Colonic mucosa (tissue), 4 donors: ENCODE results near the gene KRT2. TPM values are rescaled to one million over a fixed set of nuclear protein-coding genes. Genes with fewer than 3 reads are reported as not detected.

Experiments used
- DNase-seq: peaks from one replicate; pipeline ENCODE4 v3.0.0-alpha.2; 2020
- H3K27ac ChIP-seq: fragments of 200-600 bp; one replicate; pipeline ENCODE4 v1.8.0; 2021
- H3K27me3 ChIP-seq: fragments of 200-600 bp; one replicate; pipeline ENCODE4 v1.8.0; 2021
- H3K36me3 ChIP-seq: fragments of 200-600 bp; one replicate; pipeline ENCODE4 v1.8.0; 2021
- H3K4me1 ChIP-seq: fragments of 200-600 bp; one replicate; pipeline ENCODE4 v1.8.0; 2021; ENCODE audit warnings: mild to moderate bottlenecking
- H3K4me3 ChIP-seq: fragments of 200-600 bp; one replicate; pipeline ENCODE4 v1.8.0; 2021
- H3K9ac ChIP-seq, 2 donors: one replicate each; pipeline ENCODE4 v1.7.0; 2013; ENCODE audit warnings: control low read depth in 2 of 2, low read depth in 2 of 2, low read length in 2 of 2
- H3K9me3 ChIP-seq: fragments of 200-600 bp; one replicate; pipeline ENCODE4 v1.8.0; 2021
- intact Hi-C: fragments of 100-400 bp; cut with DNase I; formaldehyde crosslinking; loops from one replicate; pipeline ENCODE4 v1.14.1; 2022
- total RNA-seq, 2 donors: library from RNA; stranded (reverse); fragmentation: NEBNext Ultra II Directional in 1 of 2; extraction: Animal tissue kit (Norgen Biotek cat#: 25700) in 1 of 2; gene quantifications; one replicate each; pipeline ENCODE4 v1.2.1, GENCODE V29; 2021
- TF ChIP-seq, protein P1 (sequence below): fragments of 200-600 bp; IDR thresholded peaks from one replicate; pipeline ENCODE4 v1.8.0; 2022; ENCODE audit warnings: antibody characterized with exemption, mild to moderate bottlenecking
- donor health status: healthy.
- donor health status: DM: no; HTN: no; CAD: no.
- donor health status: DM: no; HTN: no; CAD: no.

The KRT2 gene
- total RNA-seq, 2 donors from 2014 or later, result not detected

DNA sequence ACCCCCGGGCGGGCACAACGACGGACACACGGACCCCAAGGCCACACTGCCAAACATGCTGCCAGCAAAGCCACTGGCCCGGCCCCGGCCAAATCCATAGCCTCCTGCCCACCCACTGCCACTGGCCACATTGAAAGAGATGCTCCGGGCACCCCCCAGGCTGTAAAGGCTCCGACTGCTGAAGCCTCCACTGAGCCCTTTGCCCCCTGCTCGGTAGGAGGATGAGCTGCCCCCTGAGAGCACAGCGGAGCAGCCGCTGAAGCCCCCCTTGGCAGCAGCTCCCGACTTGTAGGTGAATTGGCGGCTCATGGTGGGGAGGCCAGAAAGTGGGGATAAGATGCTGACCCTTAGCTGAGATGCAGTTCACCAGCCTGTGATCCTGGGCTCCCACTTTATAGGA lies 33.8 kb downstream of the KRT2 start, which contains the start of gene KRT73:
Gene KRT73 (minus strand): TSS at position 344 of the 400 bp plus-strand sequence. CDS start 35 bp downstream, at position 309.
- no peaks in the 10 kb centered on the region for H3K4me1 ChIP-seq
- TF ChIP-seq, protein P1, sequence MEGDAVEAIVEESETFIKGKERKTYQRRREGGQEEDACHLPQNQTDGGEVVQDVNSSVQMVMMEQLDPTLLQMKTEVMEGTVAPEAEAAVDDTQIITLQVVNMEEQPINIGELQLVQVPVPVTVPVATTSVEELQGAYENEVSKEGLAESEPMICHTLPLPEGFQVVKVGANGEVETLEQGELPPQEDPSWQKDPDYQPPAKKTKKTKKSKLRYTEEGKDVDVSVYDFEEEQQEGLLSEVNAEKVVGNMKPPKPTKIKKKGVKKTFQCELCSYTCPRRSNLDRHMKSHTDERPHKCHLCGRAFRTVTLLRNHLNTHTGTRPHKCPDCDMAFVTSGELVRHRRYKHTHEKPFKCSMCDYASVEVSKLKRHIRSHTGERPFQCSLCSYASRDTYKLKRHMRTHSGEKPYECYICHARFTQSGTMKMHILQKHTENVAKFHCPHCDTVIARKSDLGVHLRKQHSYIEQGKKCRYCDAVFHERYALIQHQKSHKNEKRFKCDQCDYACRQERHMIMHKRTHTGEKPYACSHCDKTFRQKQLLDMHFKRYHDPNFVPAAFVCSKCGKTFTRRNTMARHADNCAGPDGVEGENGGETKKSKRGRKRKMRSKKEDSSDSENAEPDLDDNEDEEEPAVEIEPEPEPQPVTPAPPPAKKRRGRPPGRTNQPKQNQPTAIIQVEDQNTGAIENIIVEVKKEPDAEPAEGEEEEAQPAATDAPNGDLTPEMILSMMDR, result no peak
- intact Hi-C loops, result no loop called here
- no peak within 1 kb of the TSS for H3K4me3 ChIP-seq
- no peaks in the 10 kb centered on the region for H3K9me3 ChIP-seq
- H3K9ac ChIP-seq, result no peak within 1 kb of the TSS
- no peaks in the 10 kb centered on the region for H3K36me3 ChIP-seq
- H3K27ac ChIP-seq, result no peak within 1 kb of the TSS
- no peaks in the 10 kb centered on the region for H3K27me3 ChIP-seq
- DNase-seq, result peak; percentile 10

DNA sequence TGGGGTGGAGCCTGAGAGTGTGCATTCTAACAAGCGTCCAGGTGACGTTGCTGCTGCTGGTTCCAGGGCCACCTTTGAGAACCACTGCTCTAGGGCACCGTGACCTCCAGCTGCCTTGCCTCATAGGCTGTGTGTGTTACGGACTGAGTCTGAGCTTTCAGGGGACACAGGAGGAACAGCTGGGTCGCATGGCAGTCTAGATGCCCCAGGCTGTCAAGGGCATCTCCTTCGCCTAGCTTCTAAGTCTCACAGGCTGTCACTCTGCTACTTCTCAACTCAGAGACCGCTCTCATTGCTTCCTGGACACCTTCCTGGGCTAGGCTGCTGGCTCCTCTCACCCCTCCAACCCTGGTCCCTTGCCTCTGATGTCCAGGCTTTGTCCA lies 34.6 kb downstream of the KRT2 start:
- H3K27ac ChIP-seq, result no peak overlapping the region
- DNase-seq, result no peak
- intact Hi-C loops, result no loop called here
- H3K9ac ChIP-seq, result no peak overlapping the region
- no peaks in the 10 kb centered on the region for H3K36me3 ChIP-seq
- no peaks in the 10 kb centered on the region for H3K4me1 ChIP-seq
- no peaks in the 10 kb centered on the region for H3K27me3 ChIP-seq
- no peak overlapping the region for H3K4me3 ChIP-seq
- TF ChIP-seq, protein P1, result no peak
- H3K9me3 ChIP-seq, result no peaks in the 10 kb centered on the region

DNA sequence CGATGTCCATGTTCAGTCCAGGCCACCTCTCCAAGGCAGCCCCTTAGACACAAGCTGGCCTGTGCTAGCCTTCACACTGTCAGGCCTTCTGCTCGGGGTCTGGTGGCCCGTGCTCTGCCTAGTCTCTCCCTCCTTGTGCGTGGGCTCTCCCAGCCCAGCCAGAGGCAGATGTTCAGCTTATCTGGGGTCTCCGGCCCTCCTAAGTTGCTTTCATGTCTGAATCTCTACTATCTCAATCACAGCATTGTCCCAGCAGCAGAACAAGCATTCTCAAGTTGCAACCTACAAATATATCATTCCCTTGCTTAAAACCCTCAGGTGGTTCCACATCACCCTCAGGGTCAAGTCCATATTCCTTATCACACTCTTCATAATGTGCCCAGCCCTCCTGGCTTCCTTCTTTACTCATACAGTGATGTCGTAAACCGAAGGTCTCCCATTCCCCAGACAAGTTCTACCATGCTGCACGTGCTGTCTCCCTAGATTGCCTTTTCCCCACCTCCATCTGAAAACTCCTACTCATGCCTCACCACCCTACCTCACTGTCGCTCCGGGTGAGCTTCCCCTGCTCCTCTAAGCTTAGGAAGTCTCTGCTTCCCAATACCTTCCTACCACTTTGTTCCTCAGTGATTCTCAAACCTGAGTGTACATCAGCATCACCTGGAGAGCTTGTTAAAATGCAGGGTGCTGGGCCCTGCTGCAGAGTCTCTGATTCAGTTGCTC lies 35.2 kb downstream of the KRT2 start:
- no peaks in the 10 kb centered on the region for H3K27me3 ChIP-seq
- H3K9ac ChIP-seq, result no peak overlapping the region
- H3K4me3 ChIP-seq, result no peak overlapping the region
- DNase-seq, result no peak
- no peaks in the 10 kb centered on the region for H3K9me3 ChIP-seq
- no peak overlapping the region for H3K27ac ChIP-seq
- no peaks in the 10 kb centered on the region for H3K36me3 ChIP-seq
- H3K4me1 ChIP-seq, result no peaks in the 10 kb centered on the region
- TF ChIP-seq, protein P1, result no peak
- intact Hi-C loops, result no loop called here

DNA sequence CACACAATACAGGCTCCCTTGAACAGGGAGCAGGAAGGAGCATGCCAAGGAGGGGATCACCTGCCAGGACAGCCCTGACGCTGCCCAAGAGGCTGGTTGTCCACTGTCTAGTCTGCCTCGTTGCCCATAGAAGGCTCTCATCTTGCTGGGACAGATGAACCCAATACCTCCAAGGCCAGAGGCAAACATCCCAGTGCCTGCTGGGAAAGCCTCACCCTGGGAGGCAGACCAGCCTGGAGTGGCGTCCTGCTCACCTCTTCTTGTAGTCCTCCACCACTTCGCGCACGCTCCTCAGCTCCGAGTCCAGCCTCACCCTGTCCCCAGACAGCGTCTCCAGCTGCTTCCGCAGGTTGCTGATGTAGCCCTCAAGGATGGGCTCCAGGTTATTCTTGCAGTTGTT lies 36.1 kb downstream of the KRT2 start:
- H3K9ac ChIP-seq, result no peak overlapping the region
- no peaks in the 10 kb centered on the region for H3K9me3 ChIP-seq
- TF ChIP-seq, protein P1, result no peak
- no peaks in the 10 kb centered on the region for H3K36me3 ChIP-seq
- intact Hi-C loops, result no loop called here
- no peaks in the 10 kb centered on the region for H3K4me1 ChIP-seq
- DNase-seq, result peak; percentile 13
- H3K4me3 ChIP-seq, result no peak overlapping the region
- H3K27ac ChIP-seq, result no peak overlapping the region
- no peaks in the 10 kb centered on the region for H3K27me3 ChIP-seq

DNA sequence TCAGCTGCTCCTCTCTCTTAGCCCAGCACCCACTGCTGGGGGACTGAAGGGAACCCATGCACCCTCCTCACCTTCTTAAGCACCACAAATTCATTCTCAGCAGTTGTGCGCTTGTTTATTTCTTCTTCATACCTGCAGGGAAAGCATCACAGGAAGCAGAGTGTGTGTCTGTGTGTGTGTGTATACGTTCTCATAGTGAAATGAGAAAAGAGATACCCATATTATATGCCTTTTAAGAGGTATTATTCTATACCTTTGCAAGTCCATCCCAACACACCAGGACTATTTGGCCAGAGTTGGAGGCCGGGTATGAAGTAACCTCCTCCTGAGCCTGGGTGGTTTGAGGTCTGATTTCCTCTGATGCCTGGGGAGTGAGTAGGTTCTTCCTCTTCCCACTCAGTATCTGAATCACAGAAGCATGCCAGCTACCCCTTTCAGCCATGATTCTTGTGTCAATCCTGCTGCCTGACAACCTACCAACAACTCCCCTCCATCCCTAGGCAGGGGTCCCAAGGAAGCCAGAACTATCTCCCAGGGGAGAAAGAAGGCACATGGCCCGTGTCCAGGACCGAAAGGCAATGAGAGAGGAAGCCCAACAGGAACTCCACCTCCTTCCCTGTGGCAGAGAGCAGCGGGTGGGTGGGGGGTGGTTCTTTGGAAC lies 36.7 kb downstream of the KRT2 start:
- Histone ChIP-seq H3K36me3 (no peaks in the 10 kb centered on the region), H3K4me1 (no peaks in the 10 kb centered on the region), H3K9me3 (no peaks in the 10 kb centered on the region), H3K9ac (no peak overlapping the region), H3K27me3 (no peaks in the 10 kb centered on the region), H3K4me3 (no peak overlapping the region), H3K27ac (no peak overlapping the region)
- TF ChIP-seq, protein P1, result no peak
- intact Hi-C loops, result no loop called here
- DNase-seq, result peak; percentile 4
